HG02885 (cell line): ENCODE results near the gene ATXN10.
"Not testable (repeated sequence)": the region's sequence is repeated elsewhere in the genome, so short reads cannot be mapped to it uniquely, and the experiment has no call there.

ENCODE experiments used
- ATAC-seq: cut with Tn5 transposase; IDR thresholded peaks from one replicate; pipeline ENCODE4 v1.9.1; 2021; ENCODE audit warnings: mild to moderate bottlenecking; ENCODE audit not compliant: unreplicated experiment, poor library complexity

The ATXN10 gene

DNA sequence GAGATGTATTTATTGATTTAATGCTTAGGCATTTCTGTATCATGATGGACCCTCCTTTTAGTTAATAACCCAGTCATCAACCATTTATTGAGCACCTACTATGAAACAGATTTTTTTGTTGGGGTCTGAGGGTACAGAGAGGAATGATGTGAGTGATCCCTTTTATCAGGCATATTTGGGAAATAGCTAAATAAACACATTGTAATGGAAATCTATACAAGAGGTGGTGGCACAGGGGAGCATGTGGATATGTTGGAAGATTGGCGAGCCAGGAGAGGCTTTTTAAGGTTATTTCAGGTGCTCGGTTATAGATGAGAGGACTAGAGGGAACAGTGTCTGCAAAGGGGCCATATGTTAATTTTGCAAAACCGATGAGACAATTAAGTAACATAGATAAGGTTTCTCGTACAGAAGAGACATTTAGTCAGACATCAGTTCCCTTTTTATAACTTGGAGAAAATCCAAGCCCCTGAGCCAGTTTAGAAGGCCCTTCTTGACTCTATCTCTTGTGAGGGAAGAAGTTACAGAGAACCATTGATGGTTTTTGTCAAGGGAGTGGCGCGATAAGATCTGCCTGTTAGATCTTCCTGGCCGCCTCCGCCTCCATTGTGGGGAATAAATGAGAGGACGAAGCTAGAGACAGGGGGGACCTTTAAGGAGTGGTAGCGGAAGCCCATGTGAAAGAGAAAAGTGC, 2.0 kb downstream of the ATXN10 start:
- no peak for ATAC-seq

DNA sequence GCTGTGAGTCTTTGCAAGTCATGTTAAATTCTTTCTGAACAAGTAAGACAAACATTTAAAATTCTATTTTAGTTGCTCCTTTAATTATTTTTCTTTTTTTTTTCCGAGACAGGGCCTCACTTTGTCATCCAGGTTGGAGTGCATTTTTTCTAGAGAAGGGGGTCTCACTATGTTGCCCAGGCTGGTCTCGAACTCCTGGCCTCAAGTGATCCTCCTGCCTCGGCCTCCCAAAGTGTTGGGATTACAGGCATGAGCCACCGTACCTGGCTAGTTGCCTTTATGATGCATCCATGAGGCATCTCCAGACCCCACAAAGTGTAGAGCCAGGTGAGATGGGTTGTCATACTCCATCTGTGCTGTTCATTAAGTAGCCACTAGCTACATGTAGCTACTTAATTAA, 4.4 kb downstream of the ATXN10 start:
- ATAC-seq, result no peak

DNA sequence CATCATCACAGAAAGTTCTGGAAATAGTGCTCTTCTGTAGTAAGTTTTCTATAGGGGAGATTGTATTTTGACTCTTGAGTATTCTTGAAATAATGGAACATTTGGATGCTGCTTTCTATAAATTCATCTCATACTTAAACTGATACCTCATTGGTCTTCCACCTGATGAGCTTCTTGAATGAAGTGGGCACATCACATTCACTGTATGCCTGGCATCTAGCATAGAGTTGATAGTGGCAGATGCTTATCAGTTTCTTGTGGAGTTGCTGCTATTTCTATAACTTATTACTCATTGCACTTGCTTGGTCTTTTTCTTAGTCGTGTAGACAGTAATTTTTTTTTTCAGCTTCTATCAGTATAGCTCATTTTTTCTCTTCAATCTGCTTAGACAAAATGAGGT, 5.4 kb downstream of the ATXN10 start:
- no peak for ATAC-seq

DNA sequence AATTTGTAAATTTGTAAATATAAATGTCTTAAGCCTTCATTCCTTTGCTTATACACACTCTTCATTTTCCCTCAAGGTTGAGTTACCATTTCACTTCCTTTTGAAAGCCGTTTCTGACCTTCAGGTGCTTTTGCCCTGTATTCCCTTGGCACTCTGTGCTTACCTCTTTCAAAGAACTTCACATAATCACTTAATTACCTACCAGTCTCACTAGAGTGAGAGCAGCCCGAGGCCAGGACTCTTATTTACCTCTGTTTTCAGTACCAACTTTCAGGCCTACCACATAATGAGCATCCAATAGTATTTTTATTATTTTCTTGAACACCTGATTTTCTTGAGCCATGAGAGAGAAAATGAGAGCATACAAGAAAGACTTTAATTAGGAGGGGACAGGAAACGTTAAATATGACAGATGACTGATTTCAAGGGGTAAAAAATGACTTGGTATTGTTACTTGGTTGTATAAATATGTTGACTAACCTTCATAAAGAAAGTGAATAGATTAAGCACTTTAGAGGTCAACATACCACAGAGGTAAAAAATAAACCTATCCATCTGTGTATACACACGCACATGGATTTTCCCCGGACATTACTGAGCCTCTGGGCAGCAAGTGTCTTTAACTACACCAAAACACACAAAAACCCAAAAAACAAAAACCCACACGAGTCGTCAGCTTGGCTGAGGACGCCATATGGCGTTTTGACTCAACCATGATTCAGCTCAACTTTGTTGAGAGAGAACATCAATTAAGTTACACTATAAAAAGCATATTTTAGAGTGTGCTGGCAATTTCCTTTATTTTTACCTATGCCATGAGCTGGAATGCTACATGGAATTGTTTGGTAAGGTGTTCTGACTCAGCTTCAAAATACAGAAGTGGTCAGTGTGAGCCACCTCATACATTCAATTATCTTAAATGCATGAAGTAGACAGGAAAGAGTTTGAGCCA, 7.6 kb downstream of the ATXN10 start:
- ATAC-seq, result peak; percentile 55

DNA sequence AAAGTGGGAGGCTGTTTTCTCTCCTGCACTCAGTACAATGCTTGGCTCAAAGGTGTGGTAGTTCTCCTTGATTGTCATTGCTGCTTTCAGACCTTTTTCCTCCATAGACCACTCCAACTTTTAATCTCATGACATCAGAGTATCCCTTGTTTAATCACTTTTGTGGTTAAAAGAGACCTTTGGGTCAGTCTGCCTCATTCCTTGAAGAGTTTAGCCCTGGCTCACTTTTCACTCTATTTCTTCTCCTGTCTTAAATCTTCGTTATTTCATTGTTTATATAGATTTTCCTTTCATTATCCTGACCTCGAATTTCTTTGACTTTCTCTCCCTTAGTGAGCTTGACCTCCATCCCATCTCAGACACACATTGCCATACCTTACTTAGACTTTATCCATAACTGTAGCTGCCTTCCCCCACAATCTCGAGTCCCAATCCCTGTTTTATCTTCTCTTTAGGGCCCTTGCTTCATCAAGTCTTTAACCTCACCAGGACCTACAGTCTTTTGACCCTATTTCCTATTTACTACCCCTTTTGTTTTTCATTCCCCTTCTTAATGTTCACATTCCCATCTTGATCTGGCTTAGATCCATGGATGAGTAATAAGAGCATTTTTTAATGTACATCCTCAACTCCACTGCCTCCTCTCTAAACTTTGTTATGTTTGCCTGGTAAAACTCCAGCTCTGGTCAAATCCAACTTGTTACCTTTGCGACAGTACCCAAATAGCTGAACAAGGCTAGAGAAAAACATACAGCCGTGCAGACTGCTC, 9.5 kb downstream of the ATXN10 start:
- ATAC-seq, result no peak

DNA sequence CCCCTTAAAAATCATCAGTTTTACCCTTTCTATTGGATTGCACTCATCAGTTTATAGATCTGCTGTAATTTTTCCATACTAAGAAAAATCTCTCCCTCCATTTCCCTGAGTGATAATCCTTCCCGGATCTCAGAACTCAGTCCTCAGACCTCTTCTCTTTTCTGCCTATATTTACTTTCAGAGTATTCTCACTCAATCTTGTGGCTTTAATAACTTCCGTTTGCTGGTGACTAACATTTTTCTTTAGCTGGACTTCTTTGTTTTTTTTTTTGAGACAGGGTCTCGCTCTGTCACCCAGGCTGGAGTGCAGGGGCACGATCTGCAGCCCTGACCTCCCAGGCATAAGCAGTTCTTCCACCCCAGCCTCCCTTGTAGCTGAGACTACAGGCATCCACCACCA, 10.4 kb downstream of the ATXN10 start:
- ATAC-seq, result no peak

DNA sequence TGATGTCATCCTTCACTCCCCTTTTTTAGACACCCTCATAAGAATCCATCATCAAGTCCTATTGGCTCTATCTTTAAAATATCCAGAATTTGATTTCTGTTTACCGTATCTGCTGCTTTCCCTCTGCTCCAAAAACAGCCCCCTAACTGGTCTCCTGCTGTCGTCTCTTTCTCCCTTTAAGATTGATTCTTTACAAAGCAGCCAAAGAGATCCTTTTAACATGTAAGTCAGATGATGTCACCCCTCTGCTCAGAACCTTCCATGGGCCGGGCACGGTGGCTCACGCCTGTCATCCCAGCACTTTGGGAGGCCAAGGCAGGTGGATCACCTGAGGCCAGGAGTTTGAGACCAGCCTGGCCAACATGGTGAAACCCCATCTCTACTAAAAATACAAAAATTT, 11.1 kb downstream of the ATXN10 start:
- ATAC-seq, result not testable (repeated sequence)

DNA sequence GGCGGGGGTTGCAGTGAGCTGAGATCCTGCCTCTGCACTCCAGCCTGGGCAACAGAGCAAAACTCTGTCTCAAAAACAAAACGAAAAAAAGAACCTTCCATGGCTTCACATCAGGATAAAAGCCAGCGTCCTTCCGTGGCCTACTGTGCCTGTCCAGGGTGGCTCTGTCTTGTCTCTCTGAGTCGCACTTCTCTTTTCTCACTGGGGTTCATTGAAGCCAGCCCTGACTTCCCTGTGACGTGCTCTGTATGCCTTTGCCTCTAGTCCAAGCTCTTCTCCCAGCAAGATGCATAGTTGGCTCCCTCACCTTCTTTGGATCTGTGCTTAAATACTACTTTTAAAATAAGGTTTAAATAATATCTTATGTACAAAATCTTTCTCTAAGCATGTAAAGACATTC, 11.6 kb downstream of the ATXN10 start:
- no peak for ATAC-seq

DNA sequence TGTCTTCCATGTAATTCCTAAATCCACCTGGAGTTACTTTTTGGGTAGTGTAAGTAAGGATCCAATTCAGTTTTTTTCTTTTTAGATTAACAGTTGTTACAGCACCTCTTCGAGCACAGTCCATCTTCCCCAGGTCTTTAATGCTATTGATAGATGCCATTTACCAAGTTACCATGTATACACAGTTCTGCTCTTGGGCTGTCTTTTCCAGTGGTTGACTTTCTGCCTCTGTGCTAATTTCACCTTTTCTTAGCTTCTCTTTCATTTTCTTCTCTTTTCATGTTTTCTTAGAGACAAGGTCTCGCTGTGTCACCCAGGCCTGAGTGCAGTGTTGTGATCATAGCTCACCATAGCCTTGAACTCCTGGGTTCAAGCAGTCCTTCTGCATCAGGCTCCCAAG, 12.0 kb downstream of the ATXN10 start:
- ATAC-seq, result no peak

DNA sequence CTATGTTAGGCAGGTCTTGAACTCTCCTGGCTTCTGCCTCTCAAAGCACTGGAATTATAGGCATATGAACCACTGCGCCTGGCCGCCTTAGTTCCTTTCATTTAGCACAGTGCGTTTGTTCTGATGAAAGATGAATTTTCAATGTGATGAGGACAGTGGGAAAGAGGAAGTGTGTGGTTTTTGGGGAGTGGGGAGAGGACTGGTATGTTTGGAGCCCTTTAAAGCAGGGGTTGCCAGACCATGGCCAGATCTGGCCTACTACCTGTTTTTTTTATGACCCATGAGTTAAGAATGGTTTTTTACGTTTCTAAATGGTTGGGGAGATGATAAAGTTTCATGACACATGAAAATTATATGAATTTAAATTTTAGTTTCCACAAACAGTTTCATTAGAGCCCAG, 12.5 kb downstream of the ATXN10 start:
- ATAC-seq, result no peak

DNA sequence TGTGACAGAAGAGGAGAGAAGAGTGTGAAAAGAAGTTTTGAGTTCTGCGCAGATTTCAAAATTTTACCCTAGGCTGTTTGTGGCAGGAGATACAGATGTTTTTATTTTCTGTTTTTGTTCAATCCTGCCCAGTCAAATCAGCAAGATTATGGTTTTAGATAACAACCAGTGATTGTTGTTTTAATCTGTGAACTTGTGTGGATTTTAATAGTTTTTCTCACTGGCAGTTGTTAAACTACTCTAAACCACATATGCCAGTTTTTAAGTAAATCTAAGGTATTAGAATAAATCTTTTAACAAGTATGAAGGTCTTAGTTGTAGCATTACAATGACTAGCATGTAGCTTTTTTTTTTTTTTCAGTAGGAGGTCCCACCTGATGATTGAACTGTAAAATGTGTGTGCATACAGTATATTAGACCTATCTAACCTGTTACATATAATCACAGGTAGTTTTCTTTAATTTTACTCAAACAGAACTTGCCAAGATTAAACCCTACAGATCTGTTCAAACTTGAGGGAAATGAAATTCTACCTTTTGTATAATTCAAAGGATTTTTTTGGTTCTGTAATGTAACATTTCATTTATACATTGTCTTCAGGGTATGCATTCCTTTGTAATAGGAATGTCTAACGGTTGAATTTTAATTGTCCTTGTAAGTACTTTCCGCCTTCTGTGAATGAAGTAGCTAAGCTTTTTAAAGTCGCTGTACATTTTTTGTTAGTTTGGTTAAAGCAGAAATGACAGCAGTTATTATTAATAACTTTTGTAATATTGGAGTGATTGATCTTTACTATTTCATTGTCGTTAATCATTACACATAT, 13.3 kb downstream of the ATXN10 start:
- no peak for ATAC-seq

DNA sequence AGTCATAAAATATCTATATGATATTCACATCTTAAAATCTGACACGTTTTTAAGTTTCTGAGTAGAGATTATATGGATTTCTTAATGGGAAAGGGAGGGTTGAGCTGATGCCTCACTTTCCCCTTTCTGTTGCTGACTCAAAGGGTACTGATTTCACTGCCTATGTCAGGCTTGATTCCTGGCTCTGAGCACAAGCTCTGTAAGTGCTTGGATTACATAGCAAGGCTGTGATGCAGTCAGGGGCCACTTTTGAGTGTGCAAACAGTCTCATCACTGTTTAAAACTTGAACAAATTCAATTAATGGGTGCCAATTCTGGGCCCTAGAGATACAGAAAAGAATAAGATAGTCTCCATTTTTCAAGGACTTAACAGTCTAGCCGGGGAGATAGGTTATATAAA, 14.4 kb downstream of the ATXN10 start:
- ATAC-seq, result no peak

DNA sequence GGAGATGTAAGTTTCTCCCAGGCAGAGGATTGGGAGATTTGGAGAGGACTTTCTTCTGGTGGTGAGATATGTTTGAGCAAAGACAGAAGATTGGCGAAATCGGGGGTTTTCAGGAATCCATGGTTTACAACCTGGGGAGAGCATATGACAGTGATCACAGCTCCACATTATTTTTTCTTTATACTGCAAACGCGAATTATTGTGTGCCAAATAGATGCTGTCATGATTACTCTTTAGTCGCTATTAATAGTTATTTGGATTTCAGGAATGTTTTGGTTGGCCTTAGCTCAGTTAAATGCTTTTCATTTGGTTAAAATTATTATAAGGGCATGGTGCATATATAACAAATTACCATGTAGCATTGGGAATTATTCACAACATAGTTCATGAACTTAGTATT, 15.2 kb downstream of the ATXN10 start:
- no peak for ATAC-seq

DNA sequence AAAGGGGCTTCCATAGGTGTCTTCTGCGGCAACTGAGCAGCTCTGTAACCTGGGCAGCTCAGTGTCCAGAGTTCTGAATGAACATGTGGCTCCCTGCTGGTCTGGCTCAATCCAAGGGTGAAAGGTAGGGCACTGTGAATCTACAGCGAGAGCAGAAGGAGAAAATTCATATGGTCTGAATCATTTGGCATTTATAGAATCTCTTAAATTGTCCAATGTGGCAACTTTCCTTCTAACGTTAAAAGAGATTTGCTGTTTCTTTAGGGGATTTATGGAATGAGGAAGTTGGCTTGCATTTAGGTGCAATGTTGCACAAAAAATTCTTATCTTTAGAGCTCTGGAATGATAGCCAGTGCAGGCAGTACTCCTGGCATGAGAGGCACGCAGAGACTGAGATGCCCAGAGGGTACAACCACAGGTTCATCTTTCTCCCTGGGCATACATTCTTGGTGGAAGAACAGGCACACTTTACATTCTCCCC, 17.0 kb downstream of the ATXN10 start:
- ATAC-seq, result no peak

DNA sequence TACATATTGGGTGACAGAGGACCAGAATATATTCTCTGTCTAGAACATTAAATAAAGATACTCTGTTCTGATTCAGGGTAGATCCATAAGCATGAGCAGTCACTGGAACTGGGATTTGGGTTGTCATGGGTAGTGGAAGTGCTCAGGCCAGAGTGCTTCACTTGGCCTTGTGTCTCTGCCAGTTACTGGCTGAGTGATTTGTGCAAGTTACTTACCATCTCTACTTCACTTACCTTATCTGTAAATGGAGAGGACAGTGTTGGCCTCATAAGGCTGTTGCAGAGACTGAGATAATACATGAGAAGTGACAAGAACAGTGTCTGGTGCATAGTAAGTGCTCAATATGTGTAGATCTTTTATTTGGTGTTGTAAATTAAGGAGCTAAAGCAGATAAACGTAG, 17.6 kb downstream of the ATXN10 start:
- no peak for ATAC-seq

DNA sequence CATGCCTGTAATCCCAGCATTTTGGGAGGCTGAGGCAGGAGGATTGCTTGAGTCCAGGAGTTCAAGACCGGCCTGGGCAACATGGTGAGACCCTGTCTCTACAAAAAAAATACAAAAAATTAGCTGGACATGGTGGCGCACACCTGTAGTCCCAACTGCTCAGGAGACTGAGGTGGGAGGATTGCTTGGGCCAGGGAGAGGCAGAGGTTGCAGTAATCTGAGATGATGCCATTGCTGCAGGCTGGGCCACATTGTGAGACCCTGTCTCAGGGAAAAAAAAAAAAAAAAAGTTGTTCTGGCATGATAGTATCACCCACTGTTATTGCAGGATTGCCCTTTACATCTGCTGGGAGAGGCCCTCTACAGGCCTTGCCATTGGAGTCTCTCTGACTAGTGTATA, 18.4 kb downstream of the ATXN10 start:
- no peak for ATAC-seq

DNA sequence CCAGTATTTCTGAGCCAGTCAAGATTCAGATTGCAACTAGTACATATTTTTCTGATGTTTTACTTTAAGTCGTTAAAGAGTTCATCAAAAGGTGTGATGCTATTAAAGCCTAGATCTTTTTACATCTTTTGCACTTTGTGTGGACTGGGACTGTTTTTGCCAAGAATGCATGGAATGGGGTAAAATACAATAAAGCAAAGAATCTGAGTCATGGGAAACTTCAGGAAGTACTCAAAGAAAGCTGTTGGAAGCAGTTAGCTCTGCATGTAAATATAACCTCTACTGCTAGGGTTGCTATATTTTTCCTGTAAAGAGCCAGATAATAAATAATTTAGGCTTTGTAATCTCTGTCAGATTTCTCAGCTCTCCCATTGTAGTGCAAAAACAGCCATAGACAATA, 20.9 kb downstream of the ATXN10 start:
- no peak for ATAC-seq

DNA sequence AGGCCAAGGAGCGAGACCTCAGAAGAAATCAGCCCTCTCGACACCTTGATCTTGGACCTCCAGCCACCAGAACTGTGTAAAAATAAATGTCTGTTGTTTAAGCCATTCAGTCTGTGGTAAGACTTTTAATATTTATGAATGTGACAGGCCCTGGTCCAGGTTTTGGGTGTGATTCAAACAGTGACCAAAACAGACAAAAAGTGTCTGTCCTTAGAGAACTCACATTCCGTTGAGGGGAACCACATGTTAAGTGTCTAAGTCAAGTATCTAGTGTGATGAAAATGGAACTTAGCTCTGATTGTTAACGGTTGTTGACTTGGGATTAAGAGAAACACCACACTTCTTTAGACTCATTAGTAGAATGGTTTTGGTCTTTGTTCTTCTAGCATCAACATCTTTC, 22.2 kb downstream of the ATXN10 start:
- ATAC-seq, result no peak

DNA sequence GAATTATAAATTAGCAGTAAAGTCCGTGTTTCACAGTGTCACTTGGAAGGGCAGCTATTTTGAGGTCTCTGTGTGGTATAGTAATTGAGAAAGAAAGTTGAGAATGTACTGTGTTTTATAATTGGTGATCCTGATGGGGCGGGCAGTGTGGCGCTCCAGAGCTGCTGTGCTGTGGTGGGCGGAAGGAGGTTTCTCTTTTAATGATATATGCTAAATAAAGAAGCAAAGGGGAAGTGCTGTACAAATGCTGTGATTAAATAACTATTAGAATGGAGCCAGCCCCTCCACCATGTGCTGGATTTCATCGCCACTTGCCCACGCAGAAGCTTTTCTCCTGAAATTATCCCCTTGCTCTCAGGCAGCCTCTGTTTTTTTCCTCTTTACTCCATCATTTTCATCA, 24.6 kb downstream of the ATXN10 start:
- ATAC-seq, result no peak

DNA sequence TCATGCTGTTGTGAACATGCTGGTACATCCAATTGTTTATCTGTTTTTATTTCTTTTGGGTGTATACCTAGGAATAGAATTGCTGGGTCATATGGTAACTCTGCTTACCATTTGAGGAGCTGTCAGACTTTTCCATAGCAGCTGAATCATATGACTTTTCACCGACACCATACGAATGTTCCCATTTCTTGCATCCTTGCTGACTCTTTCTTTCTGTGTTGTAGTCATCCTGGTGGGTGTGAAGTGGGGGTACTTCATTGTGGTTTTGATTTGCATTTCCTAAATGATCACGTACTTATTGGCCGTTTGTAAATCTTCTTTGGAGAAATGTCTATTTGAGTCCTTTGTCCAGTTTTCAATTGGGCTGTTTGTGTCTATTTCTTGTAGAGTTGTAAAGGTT, 26.5 kb downstream of the ATXN10 start:
- no peak for ATAC-seq
